Progenitor cell of endocrine pancreas (in vitro differentiated cells): ENCODE data around the gene ATOSA. TPM values are rescaled to one million over a fixed set of nuclear protein-coding genes. Genes with fewer than 3 reads are reported as not detected.

Experiments
- DNase-seq: peaks from one replicate; pipeline ENCODE4 v3.0.0; 2021; ENCODE audit warnings: low spot score; ENCODE audit not compliant: unreplicated experiment
- H3K27ac Mint-ChIP-seq: 2 replicates; pipeline ENCODE4 v1.8.0; 2021; ENCODE audit warnings: mild to moderate bottlenecking, moderate library complexity, mixed read lengths
- H3K27me3 Mint-ChIP-seq: 2 replicates; pipeline ENCODE4 v1.8.0; 2021; ENCODE audit warnings: mixed read lengths
- H3K36me3 Mint-ChIP-seq: 2 replicates; pipeline ENCODE4 v1.8.0; 2022; ENCODE audit warnings: mixed read lengths; ENCODE audit not compliant: insufficient read depth
- H3K4me1 Mint-ChIP-seq: 2 replicates; pipeline ENCODE4 v1.8.0; 2021; ENCODE audit warnings: low read depth, mixed read lengths
- H3K4me3 Mint-ChIP-seq: 2 replicates; pipeline ENCODE4 v1.8.0; 2021; ENCODE audit warnings: low read depth, mild to moderate bottlenecking, moderate library complexity, mixed read lengths
- H3K9me3 Mint-ChIP-seq: 2 replicates; pipeline ENCODE4 v1.8.0; 2021; ENCODE audit warnings: low read depth, mixed read lengths
- CTCF ChIP-seq: fragments of 200-600 bp; sonication (generic); IDR thresholded peaks from one replicate; pipeline ENCODE4 v1.5.0; 2021; ENCODE audit warnings: antibody characterized with exemption, mild to moderate bottlenecking; ENCODE audit not compliant: unreplicated experiment
- total RNA-seq: library from RNA; stranded (reverse); gene quantifications from 2 replicates; pipeline ENCODE4 v1.2.1, GENCODE V29; 2021

Gene ATOSA
- total RNA-seq, 1 donor from 2014 or later, result 56.9 TPM

- no peak overlapping the region for H3K27ac Mint-ChIP-seq
- peaks cover 10% of the 10 kb centered on the region for H3K4me1 Mint-ChIP-seq
- H3K36me3 Mint-ChIP-seq, result no peaks in the 10 kb centered on the region
- DNase-seq, result no peak
- peaks cover 11% of the 10 kb centered on the region for H3K27me3 Mint-ChIP-seq
- H3K9me3 Mint-ChIP-seq, result no peaks in the 10 kb centered on the region
- TF ChIP-seq CTCF, result no peak
- no peak overlapping the region for H3K4me3 Mint-ChIP-seq
These were observed 31.7 kb upstream of the ATOSA start for GRCh38 chr15:52710708-52711389.

GRCh38 chr15:52710050-52710707 lies 31.0 kb upstream of the ATOSA start:
- no peak overlapping the region for H3K27ac Mint-ChIP-seq
- no peak for TF ChIP-seq CTCF
- H3K4me1 Mint-ChIP-seq, result peaks cover 14% of the 10 kb centered on the region

GRCh38 chr15:52709187-52709981 lies 30.2 kb upstream of the ATOSA start:
- Mint-ChIP-seq H3K4me3 (peak overlapping the region; percentile 55), H3K27ac (no peak overlapping the region), H3K36me3 (no peaks in the 10 kb centered on the region), H3K9me3 (no peaks in the 10 kb centered on the region), H3K4me1 (peaks cover 14% of the 10 kb centered on the region), H3K27me3 (peaks cover 11% of the 10 kb centered on the region)
- DNase-seq, result peak; percentile 17
- TF ChIP-seq CTCF, result no peak

More at GRCh38 chr15:52710050-52710707, 31.0 kb upstream of the ATOSA start:
- Mint-ChIP-seq H3K36me3 (no peaks in the 10 kb centered on the region), H3K4me3 (no peak overlapping the region), H3K27me3 (peaks cover 11% of the 10 kb centered on the region), H3K9me3 (no peaks in the 10 kb centered on the region)
- no peak for DNase-seq

- Mint-ChIP-seq H3K27me3 (peaks cover 11% of the 10 kb centered on the region), H3K36me3 (no peaks in the 10 kb centered on the region), H3K9me3 (no peaks in the 10 kb centered on the region), H3K27ac (no peak overlapping the region), H3K4me1 (peaks cover 14% of the 10 kb centered on the region), H3K4me3 (no peak overlapping the region)
- DNase-seq, result no peak
- no peak for TF ChIP-seq CTCF
These were observed 26.9 kb upstream of the ATOSA start for GRCh38 chr15:52706091-52706490.

GRCh38 chr15:52702390-52702789 lies 23.2 kb upstream of the ATOSA start:
- no peak for DNase-seq
- peaks cover 3% of the 10 kb centered on the region for H3K27me3 Mint-ChIP-seq
- no peaks in the 10 kb centered on the region for H3K36me3 Mint-ChIP-seq
- no peak for TF ChIP-seq CTCF
- H3K9me3 Mint-ChIP-seq, result no peaks in the 10 kb centered on the region
- H3K4me1 Mint-ChIP-seq, result peaks cover 8% of the 10 kb centered on the region
- no peak overlapping the region for H3K27ac Mint-ChIP-seq
- no peak overlapping the region for H3K4me3 Mint-ChIP-seq
